Measurements from ENCODE around the gene ATL3.
"Not testable (repeated sequence)": the region's sequence is repeated elsewhere in the genome, so short reads cannot be mapped to it uniquely, and the experiment has no call there.

The ATL3 gene

DNA sequence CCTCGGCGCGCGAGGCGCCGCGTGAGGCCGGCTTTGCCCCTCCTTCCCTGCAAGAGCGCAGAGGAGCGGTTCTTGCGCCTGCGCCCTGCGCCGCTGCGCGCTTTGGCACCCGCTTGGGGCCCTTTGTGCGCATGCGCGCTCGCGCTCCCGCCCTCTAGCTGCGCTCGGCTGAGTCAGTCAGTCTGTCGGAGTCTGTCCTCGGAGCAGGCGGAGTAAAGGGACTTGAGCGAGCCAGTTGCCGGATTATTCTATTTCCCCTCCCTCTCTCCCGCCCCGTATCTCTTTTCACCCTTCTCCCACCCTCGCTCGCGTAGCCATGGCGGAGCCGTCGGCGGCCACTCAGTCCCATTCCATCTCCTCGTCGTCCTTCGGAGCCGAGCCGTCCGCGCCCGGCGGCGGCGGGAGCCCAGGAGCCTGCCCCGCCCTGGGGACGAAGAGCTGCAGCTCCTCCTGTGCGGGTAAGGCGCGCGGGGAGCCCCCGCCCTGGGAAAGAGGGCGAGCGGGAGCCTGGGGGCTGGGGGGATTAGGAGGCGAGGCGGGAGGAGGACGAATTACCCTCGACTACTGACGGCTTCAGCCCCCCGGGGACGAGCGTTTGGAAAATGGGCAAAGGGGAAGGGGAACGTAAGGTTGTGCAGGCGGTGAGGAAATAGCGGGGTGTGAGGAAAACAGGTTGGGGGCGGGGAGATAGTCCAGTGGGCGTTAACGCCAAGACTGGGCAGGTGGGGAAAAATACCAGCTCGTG, 10.3 kb upstream of the ATL3 start, which contains the start of gene RTN3:
Gene RTN3 (plus strand): TSS at position 180 of the 745 bp plus-strand sequence. CDS start 137 bp downstream, at position 317.
- peak; percentile 99 for DNase-seq

DNA sequence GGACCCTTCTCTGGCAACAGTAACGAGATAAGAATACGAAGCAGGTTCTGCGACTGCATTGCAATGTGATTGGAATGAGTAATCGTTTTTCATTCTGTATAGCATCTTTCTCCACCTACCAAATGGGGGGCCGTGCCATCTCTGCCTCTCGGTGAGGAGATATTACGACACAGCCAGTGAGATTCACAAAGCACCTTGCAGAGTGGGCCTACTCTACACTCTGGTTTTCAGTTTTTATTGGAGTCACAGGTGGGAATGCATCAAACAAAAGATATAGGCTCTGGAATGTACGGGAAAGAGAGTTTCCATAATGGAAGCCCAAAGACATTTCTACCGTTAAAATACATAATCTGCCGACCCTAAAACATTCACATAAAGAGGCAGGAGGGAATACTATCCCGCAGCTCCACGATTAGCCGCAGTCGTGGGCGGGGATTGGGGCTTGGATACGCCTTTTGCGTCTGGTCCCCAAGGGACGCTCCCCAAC, 9.7 kb upstream of the ATL3 start:
- no peak for DNase-seq

DNA sequence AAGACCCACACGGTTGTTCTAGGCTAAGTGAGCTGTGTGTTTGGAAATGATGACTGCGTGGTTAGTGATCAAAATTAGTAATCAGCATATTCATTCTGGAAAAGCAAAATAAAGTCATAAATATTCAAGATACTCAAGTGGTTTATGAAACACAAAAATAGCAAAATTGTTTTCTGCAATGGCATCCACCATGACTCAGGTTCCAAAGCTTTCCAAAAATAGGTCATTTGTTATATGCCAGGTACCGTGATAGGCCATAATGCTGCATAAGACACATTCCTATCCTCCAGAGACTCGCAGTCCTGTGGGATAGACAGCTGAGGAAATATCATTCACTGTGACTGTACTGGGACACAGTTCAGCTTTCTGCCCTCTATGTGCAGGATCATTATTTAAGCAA, 2.4 kb upstream of the ATL3 start:
- no peak for DNase-seq

DNA sequence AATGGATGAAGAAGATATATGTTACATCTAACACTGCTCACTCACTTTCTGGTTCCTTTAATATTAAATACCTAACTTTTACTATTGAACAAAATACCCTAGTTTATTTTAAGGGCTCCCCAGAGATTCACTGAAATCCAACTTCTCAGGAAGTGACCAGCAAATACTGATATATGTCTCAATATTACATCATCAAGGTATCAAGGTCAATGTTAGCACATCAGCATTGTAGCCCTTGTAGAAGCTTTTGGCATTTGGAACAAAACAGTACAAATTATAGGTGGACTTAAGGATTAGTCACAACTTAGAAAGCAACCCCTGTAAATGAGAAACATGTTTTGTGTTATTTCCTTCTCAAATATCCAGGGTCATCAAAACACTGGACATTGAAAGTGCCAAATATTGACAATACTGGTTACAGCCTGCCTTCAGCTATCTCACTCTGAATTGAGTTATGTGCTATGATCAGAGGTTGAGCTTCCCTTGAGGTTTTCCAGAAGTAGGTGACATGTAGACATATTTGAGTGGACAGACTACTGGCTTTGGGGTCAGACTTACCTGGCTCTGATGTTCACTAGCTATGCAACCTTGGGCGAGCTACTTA, 1.9 kb upstream of the ATL3 start:
- DNase-seq = peak; percentile 29

DNA sequence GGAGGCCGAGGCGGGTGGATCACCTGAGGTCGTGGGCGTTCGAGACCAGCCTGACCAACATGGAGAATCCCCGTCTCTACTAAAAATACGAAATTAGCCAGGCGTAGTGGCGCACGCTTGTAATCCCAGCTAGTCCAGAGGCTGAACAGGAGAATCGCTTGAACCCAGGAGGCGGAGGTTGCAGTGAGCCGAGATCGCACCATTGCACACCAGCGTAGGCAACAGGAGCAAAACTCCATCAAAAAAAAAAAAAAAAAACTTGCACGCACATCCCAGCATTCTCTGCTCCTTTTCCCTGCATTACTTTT, 934 bp upstream of the ATL3 start:
- DNase-seq = no peak

DNA sequence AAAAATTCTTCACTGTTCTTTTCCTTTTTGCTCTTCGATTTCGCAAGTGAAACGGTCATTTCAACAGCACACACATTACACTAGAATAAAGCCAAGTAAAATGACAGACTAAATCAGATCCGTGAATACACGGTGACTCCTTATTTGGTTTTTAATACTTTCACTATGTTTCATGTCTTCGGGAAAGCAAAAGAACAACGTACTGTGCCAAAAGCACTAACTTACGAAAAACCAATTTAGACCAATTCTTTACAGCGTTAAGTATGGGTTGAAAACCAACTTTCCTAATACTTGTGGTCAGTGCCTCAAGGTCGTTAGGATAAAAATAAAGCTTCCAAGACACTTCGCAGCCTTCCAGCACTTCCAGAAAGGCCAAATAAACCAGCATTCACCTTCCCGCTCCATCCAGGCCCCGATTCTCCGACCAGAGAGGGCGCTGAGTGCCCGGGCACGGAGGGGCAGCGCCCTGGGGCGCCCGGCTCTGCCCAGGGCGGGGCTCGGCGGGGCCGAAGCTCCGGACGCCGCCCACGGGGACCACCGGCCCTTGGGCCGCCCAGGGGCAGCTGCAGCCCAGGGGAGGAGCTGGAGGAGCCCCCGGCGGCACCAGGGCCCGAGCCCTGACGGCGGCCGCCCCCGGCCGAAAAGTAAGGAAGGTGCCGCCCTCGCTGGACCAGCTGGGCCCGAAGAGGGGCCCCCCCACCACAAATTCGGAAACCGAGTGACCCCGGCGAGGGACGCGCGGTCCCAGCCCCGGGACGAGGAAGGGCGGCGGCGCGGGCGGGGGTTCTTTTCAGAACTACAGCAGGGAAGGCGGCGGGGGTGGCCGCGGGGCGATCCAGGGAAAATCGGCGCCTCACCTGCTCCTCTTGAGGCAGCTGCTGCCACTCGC, 499 bp downstream of the ATL3 start:
- DNase-seq = peak; percentile 81

DNA sequence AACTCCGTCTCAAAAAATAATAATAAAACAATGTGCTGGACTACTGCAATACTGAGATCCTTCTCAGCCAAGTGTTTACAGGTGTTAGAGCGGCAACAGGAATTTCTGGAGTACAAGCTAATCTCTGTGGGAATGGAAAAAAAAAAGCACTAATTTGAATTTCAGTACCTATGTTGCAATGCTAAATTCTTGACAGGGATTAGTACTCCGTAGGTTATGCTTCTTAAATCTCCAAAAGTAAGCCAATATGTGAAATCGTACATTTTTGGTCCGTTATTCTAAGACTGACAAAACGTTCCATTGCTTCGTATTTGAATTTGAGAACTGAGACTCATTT, 1.1 kb downstream of the ATL3 start:
- peak; percentile 25 for DNase-seq

DNA sequence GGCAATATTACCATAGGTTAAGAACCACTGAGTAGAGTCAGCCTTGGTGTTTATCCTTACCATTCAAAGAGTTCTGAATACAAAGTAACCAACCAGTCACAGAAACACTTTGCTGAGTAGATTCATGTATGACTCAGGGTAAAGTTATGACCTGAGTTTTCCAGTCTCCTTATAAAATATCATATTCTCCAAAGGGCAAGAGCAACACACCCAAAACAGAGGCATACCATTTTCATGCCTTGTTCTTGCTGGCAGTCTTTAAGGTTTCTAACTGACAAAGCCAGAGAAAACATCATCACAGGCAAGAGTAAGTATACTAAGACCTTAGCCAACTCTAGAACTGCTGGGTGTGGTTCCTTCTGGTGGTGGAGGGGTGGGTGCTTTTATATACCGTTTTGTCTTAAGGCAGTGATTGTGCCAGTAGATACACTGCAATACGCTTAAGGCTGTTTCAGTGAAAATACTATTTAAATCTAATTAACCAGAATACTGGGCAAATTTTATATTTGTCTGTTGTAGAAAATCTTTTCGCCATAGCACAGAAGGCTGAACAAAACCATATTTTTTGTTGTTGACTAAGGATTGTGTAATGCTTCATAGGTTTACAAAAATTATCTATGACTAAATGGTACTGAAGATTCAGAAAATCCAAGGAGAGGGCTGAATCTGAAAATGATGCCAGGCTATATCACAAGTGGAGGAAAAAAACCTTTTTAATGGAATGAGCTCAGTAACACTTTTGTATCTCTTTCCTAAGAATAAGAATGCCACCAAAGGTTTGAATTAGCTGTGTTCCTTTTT, 3.0 kb downstream of the ATL3 start:
- DNase-seq = no peak

DNA sequence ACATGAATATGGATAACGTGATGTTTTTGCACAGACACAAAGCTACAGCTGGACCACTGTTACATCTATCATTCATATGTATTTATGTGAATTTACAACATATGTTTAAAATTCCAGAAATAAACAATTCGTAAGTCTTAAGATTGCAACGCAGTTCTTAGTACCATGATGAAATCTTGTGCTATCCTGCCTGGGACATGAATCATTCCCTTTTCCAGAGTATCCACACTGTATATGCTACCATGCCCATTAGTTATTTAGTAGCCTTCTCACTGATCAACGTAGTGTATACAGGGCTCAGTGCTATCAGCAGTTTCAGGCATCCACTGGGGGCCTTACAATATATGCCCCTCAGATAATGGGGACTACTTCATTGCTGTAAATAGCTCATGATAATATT, 4.3 kb downstream of the ATL3 start:
- DNase-seq = no peak

DNA sequence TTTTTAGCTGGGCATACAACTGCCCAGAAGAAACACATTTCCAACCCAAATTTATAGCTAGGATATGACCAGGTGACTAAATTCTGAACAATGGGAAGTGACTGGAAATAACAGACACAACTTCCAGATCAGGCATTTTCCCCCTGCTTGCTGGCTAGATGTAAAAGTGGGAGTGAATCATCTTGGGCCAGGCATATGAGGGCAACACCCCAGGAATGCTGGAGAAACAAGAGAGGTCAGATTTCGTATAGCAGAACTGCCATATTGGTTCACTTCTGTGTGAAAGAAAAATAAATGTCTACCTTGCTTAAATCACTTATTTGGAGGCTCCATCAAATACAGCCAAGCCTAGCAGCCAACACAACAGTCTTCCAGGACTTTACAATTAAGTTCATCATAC, 7.4 kb downstream of the ATL3 start:
- DNase-seq = no peak

DNA sequence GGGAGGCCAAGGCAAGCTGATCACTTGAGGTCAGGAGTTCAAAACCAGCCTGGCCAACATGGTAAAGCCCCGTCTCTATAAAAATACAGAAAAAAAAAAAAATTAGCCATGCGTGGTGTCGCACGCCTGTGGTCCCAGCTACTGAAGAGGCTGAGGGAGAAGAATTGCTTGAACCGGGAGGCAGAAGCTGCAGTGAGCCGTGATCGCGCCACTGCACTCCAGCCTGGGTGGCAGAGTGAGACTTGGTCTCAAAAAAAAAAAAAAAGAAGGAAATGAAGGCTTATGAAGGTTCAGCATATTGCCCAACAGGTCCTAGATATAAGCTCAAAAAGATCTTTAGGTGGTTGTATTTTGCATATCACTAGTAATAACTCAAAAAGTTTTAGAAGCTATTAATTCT, 10.2 kb downstream of the ATL3 start:
- DNase-seq = no peak

DNA sequence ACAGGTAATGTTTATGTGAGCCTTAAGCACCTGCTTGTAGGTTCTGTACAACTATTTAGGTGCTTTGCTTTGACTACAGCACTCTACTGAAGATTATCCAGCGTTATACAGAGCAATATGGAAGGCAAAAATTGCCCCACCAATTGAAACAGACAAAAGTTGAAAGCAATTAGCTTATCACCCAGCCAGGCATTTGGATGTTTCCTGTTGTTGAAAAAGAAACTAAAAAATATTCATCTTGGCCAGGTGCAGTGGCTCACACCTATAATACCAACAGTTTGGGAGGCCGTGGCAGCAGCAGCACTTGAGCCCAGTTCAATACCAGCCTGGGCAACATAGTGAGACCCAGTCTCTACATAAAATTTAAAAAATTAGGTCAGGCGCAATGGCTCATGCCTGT, 18.5 kb downstream of the ATL3 start:
- DNase-seq = no peak

DNA sequence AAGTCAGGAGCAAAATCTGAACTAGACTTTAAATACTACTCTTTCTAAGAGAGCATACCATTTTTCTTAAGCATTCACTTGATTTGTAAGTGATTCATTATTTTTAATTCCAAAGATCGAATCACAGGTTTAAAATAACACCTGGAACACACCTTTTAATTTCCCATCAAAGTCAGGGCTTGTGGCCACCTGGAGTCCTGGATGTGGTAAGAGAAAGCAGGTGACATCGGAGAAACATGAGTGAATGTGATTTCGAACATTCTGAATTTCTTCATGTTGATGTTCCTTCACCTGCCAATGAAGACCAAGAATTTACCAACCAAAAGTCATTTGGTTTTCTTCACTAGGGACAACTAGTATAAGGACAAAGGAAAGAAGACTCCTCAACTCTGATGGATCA, 28.0 kb downstream of the ATL3 start:
- no peak for DNase-seq

DNA sequence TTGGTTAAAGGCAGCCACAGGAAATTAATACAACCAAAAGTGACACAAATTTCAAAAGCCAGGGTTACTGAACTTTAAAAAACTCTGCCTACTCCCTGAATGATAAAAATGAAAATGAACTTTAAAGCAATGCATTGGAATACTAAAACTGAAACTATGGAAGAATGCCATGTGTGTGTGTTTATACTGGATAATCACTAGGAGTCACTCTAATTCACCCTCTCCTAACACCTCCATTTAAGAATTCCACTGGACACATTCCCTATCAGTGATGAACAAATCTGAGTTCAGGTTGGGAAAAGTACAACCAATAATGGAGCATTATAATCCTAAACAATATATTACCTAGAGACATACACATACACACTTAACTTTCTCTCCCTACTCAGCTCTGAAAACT, 29.4 kb downstream of the ATL3 start:
- no peak for DNase-seq

DNA sequence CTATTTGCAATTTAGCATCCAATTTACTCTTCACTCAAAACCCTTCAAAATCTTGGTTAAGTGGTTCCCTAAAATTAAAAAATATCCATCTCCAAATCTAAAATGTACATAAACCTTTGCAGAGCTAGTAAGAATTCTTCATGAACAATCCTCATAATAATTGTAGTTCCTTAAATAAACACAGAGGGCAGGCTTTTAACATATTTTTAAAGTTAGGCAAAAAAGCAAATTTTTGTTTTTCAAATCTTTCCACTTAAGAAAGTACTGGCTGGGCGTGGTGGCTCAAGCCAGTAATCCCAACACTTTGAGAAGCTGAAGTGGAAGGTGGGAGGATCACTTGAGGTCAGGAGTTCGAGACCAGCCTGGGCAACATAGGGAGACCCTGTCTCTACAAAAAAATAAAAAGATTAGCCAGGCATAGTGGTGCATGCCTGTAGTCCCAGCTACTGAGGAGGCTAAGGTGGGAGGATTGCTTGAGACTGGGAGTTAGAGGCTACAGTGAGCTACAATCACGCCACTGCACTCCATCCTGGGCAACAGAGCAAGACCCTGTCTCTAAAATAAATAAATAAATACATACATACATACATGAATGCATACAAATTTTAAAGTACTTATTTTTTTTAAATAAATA, 31.9 kb downstream of the ATL3 start:
- peak; percentile 27 for DNase-seq

DNA sequence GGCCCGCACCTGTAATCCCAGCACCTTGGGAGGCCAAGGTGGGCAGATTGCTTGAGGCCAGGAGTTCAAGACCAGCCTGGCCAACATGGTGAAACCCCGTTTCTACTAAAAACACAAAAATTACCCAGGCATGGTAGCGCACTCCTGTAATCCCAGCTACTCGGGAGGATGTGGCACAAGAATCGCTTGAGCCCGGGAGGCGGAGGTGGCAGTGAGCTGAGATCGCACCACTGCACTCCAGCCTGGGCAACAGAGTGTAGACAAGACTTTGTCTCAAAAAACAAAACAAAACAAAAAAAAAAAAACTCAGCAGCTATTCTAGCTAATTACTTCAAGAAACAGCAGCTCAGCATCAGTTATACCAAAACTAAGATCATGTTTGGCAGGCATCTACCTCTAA, 32.7 kb downstream of the ATL3 start:
- DNase-seq = not testable (repeated sequence)

DNA sequence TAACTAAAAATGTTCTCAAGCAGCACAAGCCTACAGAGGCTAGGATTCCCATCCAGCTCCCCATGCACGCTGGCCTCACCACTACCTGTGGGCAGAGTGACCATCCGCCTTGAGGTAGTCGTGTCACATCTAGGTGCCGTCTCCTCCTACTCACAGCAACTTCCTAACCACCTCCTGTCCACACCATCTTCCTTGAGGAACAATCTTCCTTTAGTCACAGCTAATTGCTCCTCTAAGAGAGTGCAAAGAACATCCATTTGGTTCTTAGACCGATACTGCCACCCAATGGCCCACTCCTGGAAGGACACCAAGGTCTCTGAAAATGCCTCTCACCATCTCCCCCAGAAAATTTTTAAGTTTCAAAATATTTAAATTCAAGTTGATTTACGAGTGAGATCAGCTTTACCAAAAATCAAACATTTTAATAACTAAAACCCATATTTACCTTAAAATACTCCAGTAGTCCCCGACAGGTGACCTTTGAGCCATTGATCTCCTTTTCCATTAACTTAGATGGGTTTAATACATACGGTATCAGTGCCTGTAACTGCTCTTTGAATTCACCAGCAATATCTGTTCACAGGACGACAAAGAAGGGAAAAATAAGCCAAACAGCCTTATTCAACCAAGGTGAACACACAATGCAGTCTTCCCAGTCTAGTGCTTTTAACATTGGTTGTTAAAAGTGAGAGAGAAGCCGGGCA, 35.3 kb downstream of the ATL3 start:
- DNase-seq = peak; percentile 70

DNA sequence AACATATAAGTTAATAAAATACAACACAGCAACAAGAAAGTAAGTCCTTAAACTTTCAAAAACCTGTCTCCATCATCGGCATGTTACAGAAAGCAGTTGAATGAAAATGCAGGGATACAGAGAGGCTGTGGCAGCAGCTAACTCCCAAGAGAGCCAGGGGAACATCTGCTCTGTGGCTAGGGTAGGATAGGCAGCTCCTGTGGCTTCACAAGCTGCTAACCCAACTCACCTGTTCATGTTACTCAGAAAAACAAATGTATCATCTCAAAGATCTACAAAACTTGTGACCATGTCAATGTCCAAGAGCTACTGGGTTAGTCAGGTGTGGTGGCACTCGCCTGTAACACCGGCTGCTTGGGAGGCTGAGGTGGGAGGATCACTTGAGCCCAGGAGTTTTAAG, 41.8 kb downstream of the ATL3 start:
- DNase-seq = no peak

DNA sequence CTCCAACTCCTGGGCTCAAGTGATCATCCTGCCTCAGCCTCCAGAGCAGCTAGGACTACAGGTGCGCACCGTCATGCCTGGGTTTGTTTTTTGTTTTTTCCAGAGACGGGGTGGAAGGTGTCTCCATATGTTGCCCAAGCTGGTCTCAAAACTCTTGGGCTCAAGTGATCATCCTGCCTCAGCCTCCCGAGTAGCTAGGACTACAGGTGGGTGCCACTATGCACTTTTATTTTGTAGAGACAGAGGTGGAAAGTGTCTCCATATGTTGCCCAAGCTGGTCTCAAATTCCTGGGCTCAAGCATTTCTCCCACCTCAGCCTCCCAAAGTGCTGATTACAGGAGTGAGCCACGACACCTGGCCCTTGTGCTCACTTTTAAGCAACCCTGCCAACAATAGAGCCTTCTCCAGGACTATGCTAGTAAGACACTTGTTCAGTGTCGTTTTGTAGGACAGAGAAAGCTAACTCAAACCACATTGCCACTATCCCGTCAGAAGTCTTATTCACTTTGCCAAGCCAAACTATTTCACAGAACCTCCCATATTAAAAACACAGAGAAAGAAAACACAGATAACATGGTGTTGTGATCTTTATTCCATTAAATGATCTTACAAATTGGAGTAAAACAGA, 47.5 kb downstream of the ATL3 start:
- peak; percentile 56 for DNase-seq

DNA sequence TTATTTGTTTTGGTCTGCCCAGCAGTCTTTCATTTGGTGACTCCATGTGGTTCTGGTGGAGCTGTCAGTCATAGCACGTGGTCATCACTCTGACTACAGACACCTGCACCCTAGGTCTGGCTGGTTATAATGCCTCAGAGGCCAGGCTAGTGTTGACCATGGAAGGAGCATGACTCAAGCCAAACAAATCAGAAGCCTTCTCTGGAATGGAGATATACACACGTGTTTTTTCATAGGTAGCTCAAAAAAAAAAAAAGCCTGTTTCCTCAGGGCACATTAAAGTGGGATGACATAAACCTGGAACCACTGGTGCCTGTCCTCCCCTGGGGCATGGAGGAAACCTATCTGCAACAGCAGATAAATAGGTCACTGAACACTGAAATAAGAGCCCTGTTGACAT, 48.9 kb downstream of the ATL3 start:
- DNase-seq = peak; percentile 97

DNA sequence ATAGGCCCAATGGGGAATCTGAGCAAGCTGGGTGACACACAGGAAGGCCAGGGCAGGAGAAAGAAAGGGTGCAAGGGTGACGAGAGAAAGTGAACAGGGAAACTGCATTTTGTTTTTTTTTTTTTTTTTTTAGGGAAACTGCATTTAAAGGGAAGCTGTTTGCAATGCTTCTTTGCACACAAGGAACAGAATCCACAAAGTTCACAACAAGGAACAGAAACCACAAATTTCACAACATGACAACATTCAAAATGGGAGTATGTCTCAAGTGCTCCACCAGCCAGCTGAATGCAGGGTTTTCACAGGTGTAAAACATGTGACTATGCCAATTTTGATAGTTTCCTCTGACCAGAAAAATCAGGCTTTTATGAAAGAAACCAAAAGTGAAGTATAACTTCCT, 50.1 kb downstream of the ATL3 start:
- DNase-seq = no peak

All from DMS53 (cell line).